Activated CD4-positive, alpha-beta memory T cell treated with anti-CD3 and anti-CD28 coated beads for 36 hours (primary cell): ENCODE measurements around the gene KLC1. TPM values are rescaled to one million over a fixed set of nuclear protein-coding genes. Genes with fewer than 3 reads are reported as not detected.
A peak's percentile ranks its signal among the peaks of the same experiment; 100 is the strongest.

Source experiments
- CTCF ChIA-PET: fragments of 350-600 bp; sonication (Branson Sonifier 250); formaldehyde crosslinking; loops from one replicate; lab custom pipeline; 2021; ENCODE audit warnings: antibody characterized with exemption, inconsistent platforms; lab: Charles Lee
- POLR2A ChIA-PET: fragments of 350-600 bp; sonication (Branson Sonifier 250); formaldehyde crosslinking; loops from one replicate; lab custom pipeline; 2021; ENCODE audit warnings: antibody characterized with exemption; lab: Charles Lee
- DNase-seq: peaks from one replicate; pipeline ENCODE4 v3.0.0-alpha.2; 2020
- H3K27ac Mint-ChIP-seq: one replicate; pipeline ENCODE4 v1.8.0; 2021; ENCODE audit warnings: mixed read lengths
- H3K27me3 Mint-ChIP-seq: one replicate; pipeline ENCODE4 v1.8.0; 2021; ENCODE audit warnings: mixed read lengths
- H3K36me3 Mint-ChIP-seq: one replicate; pipeline ENCODE4 v1.8.0; 2021; ENCODE audit warnings: mixed read lengths
- H3K4me1 Mint-ChIP-seq: one replicate; pipeline ENCODE4 v1.8.0; 2021; ENCODE audit warnings: low read depth, mixed read lengths
- H3K4me3 Mint-ChIP-seq: one replicate; pipeline ENCODE4 v1.8.0; 2021; ENCODE audit warnings: mild to moderate bottlenecking, mixed read lengths
- H3K9me3 Mint-ChIP-seq: one replicate; pipeline ENCODE4 v1.8.0; 2021; ENCODE audit warnings: mixed read lengths
- intact Hi-C: fragments of 100-400 bp; cut with micrococcal nuclease; formaldehyde crosslinking; loops from one replicate; pipeline ENCODE4 v1.15.1; 2023
- total RNA-seq, 2 experiments: library from RNA; stranded (reverse); gene quantifications; one replicate each; pipeline ENCODE4 v1.2.3, GENCODE V29; 2021

The KLC1 gene
- total RNA-seq, 2 experiments from 2014 or later, result 119 to 130 TPM

DNA sequence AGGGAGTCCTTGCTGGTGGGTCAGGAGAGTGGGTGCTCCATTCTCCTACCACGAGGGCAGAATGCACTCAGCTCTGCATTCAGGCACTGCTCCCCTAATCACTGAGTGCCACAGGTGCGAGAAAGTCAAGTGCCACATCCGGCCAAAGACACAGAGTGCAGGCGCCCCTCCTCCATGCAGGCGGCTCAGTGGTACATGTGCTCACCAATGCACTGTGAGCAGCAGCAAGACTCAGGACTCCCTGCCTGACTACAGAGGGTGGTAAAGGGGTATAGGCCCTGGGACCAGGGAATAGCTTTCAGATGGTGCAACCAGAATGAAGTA lies 119.5 kb downstream of the KLC1 start:
- intact Hi-C loops, result loop anchor here (1.0 kb wide), 1 partner anchor 176 kb away; no protein-coding TSS in a partner anchor
- no peak overlapping the region for H3K4me3 Mint-ChIP-seq
- no peak overlapping the region for H3K27ac Mint-ChIP-seq
- H3K4me1 Mint-ChIP-seq, result peaks cover 8% of the 10 kb centered on the region
- no peaks in the 10 kb centered on the region for H3K9me3 Mint-ChIP-seq
- peaks cover 5% of the 10 kb centered on the region for H3K36me3 Mint-ChIP-seq
- no peaks in the 10 kb centered on the region for H3K27me3 Mint-ChIP-seq
- DNase-seq, result peak; percentile 64
- POLR2A ChIA-PET, result no interaction called here
- CTCF ChIA-PET, result no interaction called here

DNA sequence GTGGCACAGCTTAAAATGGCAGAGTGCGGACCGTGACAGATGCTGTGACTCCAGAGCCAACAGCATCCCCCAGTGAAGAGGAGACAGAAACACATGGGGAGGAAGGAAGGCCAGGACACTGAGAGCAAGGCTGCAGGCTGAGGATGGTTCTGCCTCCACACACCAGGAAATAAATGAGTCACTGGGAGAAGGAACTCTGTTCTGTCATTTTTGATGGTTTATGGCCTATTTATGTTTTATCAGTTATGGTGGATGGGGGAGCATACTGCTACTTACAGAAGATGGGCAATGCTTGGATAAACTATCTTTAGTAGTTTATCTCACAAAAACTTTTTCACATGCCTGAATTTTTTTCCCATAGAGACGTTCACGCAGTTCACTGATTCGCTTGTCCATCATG lies 120.4 kb downstream of the KLC1 start:
- Mint-ChIP-seq H3K4me3 (no peak overlapping the region), H3K4me1 (peaks cover 8% of the 10 kb centered on the region), H3K9me3 (no peaks in the 10 kb centered on the region), H3K27me3 (no peaks in the 10 kb centered on the region), H3K36me3 (peaks cover 6% of the 10 kb centered on the region), H3K27ac (no peak overlapping the region)
- DNase-seq, result peak; percentile 3
- POLR2A ChIA-PET, result no interaction called here
- intact Hi-C loops, result no loop called here
- CTCF ChIA-PET, result no interaction called here

DNA sequence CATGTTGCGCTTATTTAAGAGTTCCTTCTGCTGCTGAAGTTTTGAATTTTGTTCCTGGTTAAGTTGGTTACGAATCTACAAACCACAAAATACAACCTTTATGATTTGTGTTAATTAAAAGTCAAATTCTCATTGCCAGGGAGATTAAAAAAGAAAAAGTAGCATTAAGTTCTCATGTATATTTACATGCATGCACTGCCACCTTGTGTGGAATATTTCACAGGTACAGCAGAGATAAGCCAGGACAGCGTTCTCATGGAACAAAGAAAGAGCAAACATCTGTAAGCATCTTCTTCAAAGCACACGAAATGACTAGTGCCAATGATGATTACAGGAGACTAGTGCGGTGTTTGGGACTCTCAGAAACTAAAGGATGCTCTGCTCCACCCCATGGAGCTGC lies 120.8 kb downstream of the KLC1 start:
- CTCF ChIA-PET, result no interaction called here
- H3K9me3 Mint-ChIP-seq, result no peaks in the 10 kb centered on the region
- H3K27ac Mint-ChIP-seq, result no peak overlapping the region
- H3K27me3 Mint-ChIP-seq, result no peaks in the 10 kb centered on the region
- DNase-seq, result peak; percentile 1
- POLR2A ChIA-PET, result no interaction called here
- H3K4me1 Mint-ChIP-seq, result peaks cover 8% of the 10 kb centered on the region
- intact Hi-C loops, result no loop called here
- H3K4me3 Mint-ChIP-seq, result no peak overlapping the region
- H3K36me3 Mint-ChIP-seq, result peaks cover 6% of the 10 kb centered on the region

Other genes with a start within 250 kb of the KLC1 start
- 10 to 100 TPM; 63.4 to 69.1 TPM for gene MARK3, start 243.8 kb upstream of the KLC1 start, total RNA-seq
- 1 to 10 TPM; 5.9 to 6.1 TPM for gene CKB, start 106.4 kb upstream of the KLC1 start, total RNA-seq
- 1 to 10 TPM; 7.4 to 7.6 TPM for gene TRMT61A, start 100.0 kb upstream of the KLC1 start, total RNA-seq
- 10 to 100 TPM; 23.2 to 23.8 TPM for gene BAG5, start 66.6 kb upstream of the KLC1 start, total RNA-seq
- gene COA8, start 66.3 kb upstream of the KLC1 start, total RNA-seq, result 10 to 100 TPM; 46.2 to 48.9 TPM
- 10 to 100 TPM; 41.9 to 48.5 TPM for gene XRCC3, start 86.2 kb downstream of the KLC1 start, total RNA-seq
- 10 to 100 TPM; 14.9 to 15.9 TPM for gene ZFYVE21, start 86.6 kb downstream of the KLC1 start, total RNA-seq
- 10 to 100 TPM; 13.5 to 14.8 TPM for gene PPP1R13B, start 218.4 kb downstream of the KLC1 start, total RNA-seq